ENCODE measurements around the gene PAN2.
A peak's percentile ranks its signal among the peaks of the same experiment; 100 is the strongest.
"Not testable (repeated sequence)": the region's sequence is repeated elsewhere in the genome, so short reads cannot be mapped to it uniquely, and the experiment has no call there.

The PAN2 gene

DNA sequence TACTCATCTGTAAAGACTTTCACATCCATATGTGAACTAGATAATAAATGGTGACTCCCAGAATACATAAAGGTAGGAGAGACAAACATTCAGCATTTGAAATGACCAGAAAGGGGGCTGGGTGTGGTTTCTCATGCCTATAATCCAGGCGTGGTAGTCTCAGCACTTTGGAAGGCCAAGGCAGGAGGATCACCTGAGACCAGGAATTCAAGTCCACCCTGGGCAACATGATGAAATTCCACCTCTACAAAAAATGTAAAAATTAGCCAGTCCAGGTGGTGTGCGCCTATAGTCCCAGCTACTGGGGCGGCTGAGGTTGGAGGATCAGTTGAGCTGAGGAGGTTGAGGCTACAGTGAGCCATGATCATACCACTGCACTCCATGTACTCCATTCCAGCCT, 29.5 kb downstream of the PAN2 start:
- no peak for DNase-seq

DNA sequence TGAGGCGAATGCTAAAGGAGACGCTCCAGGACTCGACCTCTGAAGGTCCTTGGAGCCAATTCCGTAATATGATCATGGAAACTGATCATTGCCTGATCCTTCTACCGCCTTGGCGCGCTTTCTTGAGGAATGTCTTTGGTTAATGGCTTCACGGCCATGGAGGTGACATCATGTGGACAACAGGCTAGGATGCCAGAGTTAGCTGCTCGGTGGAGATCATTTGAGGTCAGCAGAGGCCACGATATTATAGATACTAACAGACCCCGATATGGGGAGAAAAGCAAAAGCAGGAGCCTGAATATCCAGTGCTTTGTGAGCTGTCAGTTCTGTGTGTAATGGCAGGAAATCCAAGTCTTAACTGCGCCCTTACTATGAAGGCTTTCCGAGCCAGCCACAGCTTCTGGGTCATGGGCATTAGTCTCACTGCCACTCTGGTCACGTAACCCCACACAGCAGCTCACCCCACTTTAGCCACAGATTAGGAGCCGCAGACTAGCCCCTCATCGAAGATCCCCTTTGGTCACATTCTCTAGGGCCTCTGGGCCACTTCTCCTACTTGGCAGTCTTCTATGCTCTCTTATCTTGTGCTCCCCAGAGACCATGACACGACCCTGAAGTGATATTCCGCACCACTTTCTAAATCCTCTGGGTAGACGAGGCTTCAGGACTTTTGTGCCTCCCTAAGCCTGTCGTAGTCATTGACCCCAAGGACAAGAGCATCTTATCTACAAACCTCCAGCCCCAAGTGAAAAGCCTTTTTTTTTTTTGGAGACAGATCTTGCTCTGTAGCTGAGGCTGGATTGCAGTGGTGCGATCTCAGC, 32.9 kb downstream of the PAN2 start:
- DNase-seq: no peak

DNA sequence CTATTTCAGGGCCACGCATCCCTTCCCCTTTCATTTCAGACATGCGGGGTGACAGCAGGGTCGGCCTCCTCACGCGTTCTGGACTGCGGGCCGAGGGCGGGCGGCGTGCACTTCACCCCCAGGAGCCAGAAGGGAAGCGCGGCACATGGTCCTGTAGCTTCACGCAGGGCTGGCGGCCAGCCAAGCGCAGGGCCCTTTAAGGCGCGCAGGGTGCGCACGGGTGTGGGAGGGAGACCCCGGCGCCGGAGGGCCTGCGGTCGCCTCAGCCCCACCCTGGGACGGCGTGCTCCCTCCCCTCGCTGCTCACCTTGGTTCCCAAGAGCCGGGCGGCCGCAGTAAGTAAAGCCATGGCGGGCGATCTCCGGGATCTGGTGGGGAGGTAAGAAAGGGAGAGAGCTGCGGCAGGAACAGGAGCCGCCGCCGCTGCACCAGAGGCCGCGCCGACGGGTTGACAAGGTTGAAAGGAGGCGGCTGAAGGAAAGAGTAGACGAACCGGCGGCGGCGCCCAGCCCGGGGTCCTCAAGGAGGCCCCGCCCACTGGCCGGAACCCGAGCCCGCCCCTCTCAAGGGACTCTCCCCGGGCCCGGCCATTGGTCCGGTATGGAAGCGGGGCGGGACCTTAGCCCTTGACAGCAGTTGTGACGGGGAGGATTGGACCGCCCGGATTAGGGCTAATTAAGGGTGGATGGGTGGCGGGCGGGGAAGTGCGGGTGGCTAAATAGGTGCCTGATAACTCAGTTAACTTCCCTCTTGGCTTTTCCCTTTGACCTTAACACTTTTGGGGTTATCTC, 33.8 kb downstream of the PAN2 start, which contains the start of gene CS:
Gene CS (minus strand): TSS at position 478 of the 791 bp plus-strand sequence. CDS start 129 bp downstream, at position 349.
- DNase-seq: peak; percentile 99

DNA sequence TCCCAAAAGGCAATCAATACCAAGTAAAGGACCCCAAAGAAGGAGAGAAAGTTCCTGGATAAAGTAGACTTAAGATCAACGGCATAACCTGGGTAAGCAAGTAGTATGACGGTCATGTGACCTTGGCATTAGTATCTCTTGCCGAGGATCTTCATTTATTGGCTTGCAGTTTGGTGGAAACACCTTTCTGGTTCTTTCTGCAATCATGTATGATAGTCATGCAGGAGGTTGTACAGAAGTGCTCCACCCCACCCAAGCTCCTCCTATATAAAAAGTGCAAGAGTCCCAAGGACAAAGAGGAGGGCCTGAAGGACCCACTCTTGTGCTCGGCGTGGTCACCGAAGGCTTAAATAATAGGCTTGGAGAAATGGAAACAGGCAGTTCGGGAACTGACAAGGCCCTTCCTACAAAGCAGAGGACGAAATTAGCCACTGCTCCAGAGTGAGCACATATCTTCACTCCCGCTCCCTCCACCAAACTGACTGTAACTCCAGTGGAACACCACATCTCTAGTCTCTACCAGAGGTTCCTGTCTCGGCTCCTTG, 34.4 kb downstream of the PAN2 start:
- DNase-seq: peak; percentile 57

DNA sequence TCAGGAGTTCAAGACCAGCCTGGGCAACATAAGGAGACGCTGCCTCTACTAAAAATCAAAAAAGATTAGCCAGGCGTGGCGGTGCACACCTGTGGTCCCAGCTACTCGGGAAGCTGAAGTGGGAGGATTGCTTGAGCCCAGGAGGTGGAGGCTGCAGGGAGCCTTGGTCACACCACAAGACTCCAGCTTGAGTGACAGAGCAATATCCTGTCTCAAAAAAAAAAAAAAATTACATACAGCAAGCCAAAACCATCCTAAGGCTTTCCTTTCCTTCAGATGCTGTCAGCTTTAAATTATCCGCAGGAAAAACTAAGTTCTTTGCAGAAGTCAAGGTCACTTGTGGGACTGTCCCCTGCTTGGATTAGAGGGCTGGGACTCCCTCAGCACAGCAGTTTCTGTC, 35.0 kb downstream of the PAN2 start:
- no peak for DNase-seq

DNA sequence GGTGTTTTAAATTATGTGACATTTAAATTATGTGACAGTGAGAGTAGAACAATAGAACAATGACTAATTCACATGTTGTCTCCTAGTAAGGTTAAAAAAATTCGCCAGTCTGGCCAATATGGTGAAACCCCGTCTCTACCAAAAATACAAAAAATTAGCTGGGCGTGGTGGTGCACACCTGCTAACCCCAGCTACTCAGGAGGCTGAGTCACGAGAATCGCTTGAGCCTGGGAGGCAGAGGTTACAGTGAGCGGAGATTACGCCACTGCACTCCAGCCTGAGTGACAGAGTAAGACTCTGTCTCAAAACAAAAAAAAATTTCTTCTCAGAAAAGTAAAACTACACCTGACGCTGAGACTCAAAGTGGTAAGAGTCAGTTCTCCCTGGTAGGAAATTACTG, 36.4 kb downstream of the PAN2 start:
- no peak for DNase-seq

DNA sequence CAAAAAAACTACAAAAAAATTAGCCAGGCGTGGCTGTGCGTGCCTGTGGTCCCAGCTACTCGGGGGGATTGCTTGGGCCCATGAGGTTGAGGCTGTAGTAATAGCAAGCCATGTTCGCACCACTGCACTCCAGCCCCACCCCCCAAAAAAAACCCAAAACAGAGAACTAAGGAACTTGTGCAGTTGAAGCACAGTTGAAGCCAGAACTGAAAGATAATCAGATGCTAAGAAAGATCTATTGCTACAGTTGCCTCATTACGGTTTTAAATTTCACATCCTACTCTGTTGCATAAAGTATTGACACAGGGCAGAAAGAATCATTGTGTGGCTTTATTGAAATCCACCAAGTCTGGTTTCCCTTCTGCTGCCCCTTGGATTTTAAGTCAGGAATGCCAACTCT, 37.5 kb downstream of the PAN2 start:
- DNase-seq: no peak

DNA sequence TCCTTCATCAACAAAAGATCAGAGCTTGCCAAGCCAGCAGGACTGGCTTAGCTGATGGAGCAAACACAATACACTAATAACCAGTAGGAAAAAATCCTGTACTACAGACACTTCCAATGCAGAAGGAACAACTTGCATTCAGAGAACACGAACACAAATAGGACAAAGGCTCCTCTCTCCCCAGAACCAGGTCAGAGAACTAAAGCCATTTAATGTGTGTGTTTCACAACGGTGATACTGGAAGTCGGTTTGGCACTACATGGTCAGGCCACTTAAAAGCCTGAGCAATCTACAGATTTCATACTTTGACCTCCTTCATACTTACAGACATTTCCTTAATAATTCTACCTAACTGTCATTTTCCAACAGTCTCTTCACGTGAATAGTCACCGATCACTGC, 40.0 kb downstream of the PAN2 start:
- DNase-seq: no peak

DNA sequence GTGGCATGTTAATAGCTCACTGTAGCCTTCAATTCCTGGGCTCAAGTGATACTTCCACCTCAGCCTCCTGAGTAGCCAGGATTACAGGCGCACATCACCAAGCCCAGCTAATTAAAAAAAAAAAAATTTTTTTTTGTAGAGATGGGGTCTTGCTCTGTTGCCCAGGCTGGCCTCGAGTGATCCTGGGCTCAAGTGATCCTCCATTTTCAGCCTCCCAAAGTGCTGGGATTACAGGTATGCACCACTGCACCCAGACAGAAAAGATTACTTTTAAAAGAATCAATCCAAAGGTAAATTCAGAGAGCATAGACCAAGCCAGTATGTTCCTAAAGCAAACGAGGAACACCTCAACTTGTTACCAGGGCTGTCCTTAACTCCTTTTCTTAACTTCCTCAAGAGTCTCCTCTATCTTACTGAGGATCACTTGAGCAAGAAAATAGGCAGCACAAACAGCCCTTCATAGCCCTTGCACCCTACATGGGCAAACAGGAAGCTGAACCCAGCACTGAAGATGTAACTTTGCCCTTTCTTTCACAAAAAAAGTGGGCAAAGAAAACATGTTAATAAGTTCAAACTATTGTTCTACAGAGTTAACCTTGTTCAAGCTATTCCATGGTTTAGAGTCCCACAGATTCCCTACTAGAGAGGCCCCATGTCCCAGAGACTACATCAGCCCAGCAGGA, 45.0 kb downstream of the PAN2 start:
- DNase-seq: no peak

DNA sequence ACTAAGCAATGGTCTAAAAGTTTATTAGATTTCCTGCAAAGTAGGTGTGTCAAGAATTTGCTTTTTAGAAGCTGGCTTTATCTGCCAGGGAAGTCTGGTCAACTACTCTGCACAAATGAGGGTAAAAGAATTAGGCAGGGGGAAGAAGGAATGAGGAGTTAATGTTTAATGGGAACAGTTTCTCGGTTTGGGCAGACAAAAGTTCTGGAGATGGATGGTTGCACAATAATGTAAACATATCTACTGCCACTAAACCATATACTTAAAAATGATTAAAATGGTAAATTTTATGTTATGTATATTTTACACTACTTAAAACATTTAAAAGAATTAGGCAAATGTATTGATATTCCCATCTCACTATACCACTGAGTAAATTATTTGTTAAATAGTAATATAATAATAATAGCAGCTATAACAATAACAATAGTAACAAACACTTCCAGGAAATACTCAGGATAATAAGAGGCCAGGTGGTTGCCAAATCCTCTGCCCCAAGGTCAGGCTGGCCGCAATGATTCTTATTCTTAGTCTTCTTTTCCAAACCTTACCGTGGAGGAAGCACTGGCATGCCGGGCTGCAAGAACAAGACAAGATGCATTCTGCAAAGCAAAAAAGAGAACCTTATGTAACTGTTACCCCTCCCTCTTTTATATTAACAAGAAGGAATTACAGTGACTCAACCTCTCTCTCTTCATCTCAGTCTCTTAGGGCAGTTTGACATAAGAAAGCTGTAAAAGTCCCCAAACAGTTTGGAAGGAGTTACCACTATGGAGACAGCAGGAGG, 47.6 kb downstream of the PAN2 start:
- no peak for DNase-seq

DNA sequence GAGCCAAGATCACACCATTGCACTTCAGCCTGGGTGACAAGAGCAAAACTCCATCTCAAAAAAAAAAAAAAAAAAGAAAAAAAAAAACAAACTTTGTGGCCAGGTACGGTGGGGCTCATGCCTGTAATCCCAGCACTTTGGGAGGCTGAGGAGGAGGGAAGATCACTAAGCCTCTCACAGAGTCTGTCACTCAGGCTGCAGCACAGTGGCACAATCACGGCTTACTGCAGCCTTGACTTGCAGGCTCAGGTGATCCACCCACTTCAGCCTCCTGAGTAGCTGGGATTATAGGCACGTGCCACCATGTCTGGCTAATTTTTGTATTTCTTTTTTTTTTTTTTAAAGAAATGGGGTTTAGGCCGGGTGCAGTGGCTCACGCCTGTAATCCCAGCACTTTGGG, 49.5 kb downstream of the PAN2 start:
- not testable (repeated sequence) for DNase-seq

DNA sequence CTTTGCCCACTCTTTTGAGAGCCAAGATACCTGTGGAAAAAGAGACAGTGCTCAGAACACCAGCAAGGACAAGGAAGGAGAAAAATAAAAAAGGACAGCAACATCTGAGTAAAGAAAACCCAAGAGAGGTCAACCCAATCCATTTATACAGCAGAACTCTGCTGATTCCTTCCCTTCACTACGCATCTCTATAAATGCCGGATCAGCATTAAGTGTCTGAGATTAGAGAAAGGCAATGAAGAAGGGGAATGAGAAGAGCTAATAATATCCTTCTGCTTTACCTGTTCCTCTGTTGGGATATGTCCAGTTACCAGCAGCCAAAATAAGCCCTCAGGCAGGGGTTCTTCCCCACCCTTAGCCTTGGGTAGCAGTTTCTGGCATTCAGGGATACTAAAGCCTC, 51.2 kb downstream of the PAN2 start:
- DNase-seq: no peak

DNA sequence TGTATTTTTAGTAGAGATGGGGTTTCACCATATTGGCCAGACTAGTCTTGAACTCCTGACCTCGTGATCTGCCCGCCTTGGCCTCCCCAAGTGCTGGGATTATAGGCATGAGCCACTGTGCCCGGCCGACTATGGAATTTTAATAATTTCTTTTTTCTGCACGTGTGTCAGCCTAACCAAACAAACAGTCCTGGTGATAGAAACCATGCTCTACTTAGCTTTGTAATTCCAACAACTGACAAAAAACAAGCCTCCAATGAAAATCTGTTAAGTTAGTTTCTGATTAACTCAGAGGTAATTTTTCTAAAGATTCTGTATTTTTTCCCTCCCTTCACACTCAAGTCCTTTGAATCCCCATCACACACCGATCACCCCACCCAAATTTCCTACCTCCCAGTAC, 51.8 kb downstream of the PAN2 start:
- DNase-seq: no peak

DNA sequence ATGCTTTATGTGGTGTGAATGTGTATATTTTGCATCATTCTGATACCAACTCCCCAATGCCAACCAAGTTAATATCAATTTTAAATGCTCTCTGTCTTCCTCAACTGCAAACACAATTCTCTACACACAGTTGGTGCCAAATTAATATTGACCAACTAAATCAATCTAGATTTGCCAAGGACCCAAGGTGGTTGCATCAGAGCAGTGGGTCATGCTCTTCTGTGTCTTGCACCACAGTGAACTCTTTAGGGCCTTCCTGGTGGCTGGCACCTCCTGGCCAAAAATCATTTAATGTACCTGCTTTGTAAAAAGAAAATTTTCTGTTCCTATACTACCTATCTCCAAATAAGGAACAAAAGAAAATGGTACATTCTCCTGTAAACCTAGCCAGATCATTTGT, 53.0 kb downstream of the PAN2 start:
- DNase-seq: no peak

DNA sequence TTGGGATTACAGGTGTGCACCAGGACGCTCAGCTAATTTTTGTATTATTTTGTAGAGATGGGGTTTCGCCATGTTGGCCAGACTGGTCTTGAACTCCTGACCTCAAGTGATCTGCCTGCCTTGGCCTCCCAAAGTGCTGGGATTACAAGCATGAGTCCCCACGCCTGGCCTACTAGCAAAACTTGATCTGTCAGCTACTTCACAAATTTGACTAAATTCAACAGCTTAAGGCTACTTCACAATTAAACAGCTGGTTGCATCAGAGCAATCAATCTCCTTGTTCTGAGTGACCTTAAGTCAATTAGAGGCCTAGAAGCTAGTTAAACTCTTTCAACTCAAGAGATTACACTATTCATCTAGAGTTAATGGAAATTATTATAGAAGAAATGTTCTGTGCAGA, 54.9 kb downstream of the PAN2 start:
- no peak for DNase-seq

DNA sequence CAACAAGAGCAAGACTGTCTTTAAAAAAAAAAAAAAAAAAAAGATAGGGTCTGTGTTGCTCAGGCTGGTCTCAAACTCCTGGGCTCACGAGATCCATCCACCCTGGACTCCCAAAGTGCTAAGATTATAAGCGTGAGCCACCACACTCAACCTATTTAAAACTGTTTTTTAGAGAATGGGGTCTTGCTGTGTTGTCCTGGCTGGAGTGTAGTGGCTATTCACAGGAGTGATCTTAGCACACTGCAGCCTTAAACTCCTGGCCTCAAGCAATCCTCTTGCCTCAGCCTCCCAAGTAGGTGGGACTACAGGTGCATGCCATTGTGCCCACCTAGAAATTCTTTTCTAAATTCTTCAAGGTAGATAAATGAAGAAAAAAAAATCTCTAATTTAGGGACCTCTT, 59.5 kb downstream of the PAN2 start:
- no peak for DNase-seq

DNA sequence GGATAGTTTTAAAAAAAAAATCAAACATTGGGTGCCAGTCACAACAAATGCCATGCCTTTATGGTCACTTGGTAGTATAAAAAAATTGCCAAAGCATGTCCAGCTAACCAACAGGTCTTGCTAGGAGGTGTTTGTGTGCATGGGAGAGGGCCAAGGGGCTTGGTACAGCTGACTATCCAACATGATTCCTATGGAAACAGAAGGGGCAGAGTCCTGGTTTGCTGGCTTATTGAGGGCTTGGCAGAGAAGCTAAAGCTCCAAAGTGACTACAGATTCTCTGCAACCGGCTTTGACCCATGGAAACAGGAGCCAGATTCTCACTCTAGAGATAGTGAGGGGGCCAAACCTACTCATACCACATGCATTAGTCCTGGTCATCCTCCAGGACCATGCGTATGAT, 61.3 kb downstream of the PAN2 start:
- DNase-seq: not testable (repeated sequence)

DNA sequence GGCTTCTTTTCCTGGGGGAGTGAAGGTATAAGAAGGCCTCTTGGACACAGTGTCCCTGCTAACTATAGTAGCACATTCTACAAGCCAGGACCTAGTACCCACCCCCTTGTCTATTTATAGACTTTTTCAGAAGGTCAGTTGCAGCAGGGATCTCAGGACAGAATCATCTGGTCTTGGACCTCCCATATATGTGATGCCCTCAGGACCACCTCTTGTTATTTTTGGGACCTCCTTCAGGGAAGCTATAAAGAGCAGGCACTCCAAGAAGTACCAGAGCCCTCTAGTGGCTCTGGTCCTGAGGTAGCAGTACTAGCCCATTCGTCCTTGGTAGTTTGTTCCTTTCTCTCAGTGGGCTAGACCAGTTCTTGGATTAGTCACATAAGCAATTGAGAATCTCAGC, 62.8 kb downstream of the PAN2 start:
- peak; percentile 20 for DNase-seq

DNA sequence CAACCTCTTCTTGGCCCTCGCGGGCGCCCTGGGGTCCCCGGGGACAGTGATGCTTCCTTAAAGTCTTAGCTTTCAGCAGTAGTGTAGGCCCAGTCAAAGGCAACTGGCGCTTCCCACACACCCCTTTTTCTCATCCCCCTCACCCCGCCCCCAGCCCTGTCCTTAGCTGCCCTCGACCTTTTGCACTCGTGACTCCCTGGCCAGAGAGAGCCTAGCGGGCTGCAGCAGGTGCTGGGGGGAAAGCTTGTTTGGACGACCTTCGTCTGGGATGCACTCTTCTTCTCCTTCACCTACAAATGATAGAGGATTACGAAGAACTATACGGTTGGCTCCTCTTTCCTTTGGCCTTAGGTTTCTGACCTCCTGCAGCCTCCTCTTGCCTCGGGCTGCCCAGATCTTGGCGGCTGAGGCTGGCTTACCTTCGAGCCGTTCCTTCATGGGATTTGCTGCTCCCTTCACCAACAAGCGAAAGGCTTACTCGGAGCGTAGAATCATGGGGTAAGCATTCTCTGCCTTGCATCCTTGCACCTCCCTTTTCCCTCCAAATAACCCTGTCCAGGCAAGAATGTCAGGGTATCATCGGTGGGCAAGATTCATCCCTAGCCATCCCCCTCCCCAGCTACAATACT, 66.2 kb downstream of the PAN2 start:
- no peak for DNase-seq

DNA sequence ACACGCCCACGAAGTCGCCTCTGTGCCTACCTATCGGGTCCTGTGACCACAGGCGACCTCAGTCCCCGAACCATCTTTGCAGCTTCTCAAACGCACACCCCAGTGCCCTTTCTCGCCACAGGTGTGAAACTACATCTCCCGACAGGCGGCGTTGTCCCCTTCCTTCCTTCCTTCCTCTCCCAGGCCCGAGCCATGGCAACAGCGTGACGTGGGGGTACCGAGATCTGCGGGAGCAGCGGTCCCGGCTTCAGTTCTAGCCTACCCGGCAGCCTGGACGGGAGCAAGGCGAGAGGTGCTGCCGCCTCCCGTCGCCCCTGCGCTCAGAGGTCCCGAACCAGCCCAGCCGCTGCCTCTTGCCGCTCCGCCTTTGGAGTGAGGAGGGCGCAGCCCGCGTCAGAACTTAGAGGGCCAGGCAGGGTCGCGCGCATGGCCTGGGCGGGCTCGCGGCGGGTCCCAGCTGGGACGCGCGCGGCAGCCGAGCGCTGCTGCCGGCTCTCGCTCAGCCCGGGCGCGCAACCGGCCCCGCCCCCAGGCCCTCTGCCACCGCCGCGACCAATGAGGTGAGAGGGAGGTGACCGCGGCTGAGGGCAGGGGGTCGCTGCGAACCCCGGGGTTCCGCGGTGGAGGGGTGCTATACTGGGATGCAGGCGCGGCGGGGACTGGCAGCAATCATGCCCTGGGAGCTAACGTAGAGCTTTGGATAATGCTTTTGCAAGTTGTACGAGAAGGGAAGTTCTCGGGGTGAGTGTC, 66.9 kb downstream of the PAN2 start, which contains the start of gene COQ10A:
Gene COQ10A (plus strand): TSS at position 250 of the 750 bp plus-strand sequence. CDS start 177 bp downstream, at position 427.
- peak; percentile 93 for DNase-seq

Data from CD4-positive, alpha-beta T cell treated with Interleukin-17A for 1 hour (primary cell).